Measurements from ENCODE around the gene U2AF2. TPM values are rescaled to one million over a fixed set of nuclear protein-coding genes. Genes with fewer than 3 reads are reported as not detected.

The U2AF2 gene
- total and polyA plus RNA-seq, 9 of the 15 experiments (the other 6 are each of a cell fraction or from before 2014, with no cell fraction given) = 3.0 to 331 (median 157) TPM

- H3K27ac ChIP-seq (ENCODE audit: extremely low read depth, low read depth, low read length) = no peak overlapping the region
- no peaks in the 10 kb centered on the region for H3K27me3 ChIP-seq (ENCODE audit: control insufficient read depth in 2 of 2, insufficient read depth in 2 of 2, low read length in 2 of 2)
- H3K9me1 ChIP-seq (ENCODE audit: control insufficient read depth, insufficient read depth, low read length) = peaks cover 3% of the 10 kb centered on the region
- TF ChIP-seq TRIM28 (IDR thresholded peaks at IDR 0.05) (no peak), POLR2G (IDR thresholded peaks at IDR 0.05; ENCODE audit: low read depth, low read length) (peak; percentile 54), HLTF (IDR thresholded peaks at IDR 0.05) (no peak), TFE3 (CRISPR knock-in tag; IDR thresholded peaks at IDR 0.05) (no peak), SRSF3 (IDR thresholded peaks at IDR 0.05; ENCODE audit: insufficient read depth, low read length) (no peak)
- TF ChIP-seq, protein P1, sequence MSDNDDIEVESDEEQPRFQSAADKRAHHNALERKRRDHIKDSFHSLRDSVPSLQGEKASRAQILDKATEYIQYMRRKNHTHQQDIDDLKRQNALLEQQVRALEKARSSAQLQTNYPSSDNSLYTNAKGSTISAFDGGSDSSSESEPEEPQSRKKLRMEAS (CRISPR knock-in tag; IDR thresholded peaks at IDR 0.05) = no peak
- no peaks in the 10 kb centered on the region for H3K9me3 ChIP-seq (replicated peaks; ENCODE audit: control insufficient read depth, insufficient read depth, low read depth, low read length)
- ChIA-PET POLR2A (interaction anchor here (1.0 to 2.0 kb wide), 2 partner anchors 16 to 33 kb away, joined by 3 to 11 read pairs; partner anchors contain the start of gene ZNF865), CTCF (ENCODE audit: low intra/inter-chr PET ratio) (no interaction called here)
- intact Hi-C loops (cut with micrococcal nuclease) (no loop called here), in situ Hi-C loops (cut with MboI) (loop anchor here (10.0 kb wide), 1 partner anchor 337 kb away; the partner anchor contains the start of genes BRSK1 and HSPBP1)
- DNase-seq (ENCODE audit: extremely low read depth in 1 of 4, low spot score in 3 of 4) = peak in 1 of 4 experiments; percentile 5
- FAIRE-seq = no peak
- H3K36me3 ChIP-seq (ENCODE audit: control insufficient read depth, insufficient read depth, low read length) = peaks cover 18% of the 10 kb centered on the region; the same call in 2 of the 3 replicates
- H2AFZ ChIP-seq (ENCODE audit: low read depth, low read length) = no peak overlapping the region
- no TSS peak for BruUV-seq (replicated peaks)
- no peak overlapping the region for H3K4me2 ChIP-seq (ENCODE audit: insufficient read depth, low read length)
- H3K9ac ChIP-seq (ENCODE audit: insufficient read depth in 1 of 2, low read depth in 2 of 2, low read length in 2 of 2) = no peak overlapping the region
- H3K4me3 ChIP-seq = no peak overlapping the region
- WGBS (ENCODE audit: insufficient coverage, low coverage, missing lambda C conversion rate) = 89% methylated on average over 5 of the region's 55 CpGs
- peaks cover 9 to 11% of the 10 kb centered on the region in 2 experiments; a peak in 4 of 5 replicates for H3K4me1 ChIP-seq (replicated peaks in 1 of 2; ENCODE audit: control insufficient read depth in 2 of 2, insufficient read depth in 2 of 2, low read length in 2 of 2)
- peaks cover 7% of the 10 kb centered on the region; the same call in 2 of the 3 replicates for H3K79me2 ChIP-seq (ENCODE audit: control insufficient read depth, insufficient read depth, low read length)
- no peak for ATAC-seq
- no peaks in the 10 kb centered on the region; the same call in 1 of the 2 replicates for H4K20me1 ChIP-seq (replicated peaks; ENCODE audit: control insufficient read depth, insufficient read depth, low read length)
These were observed 33.1 kb upstream of the U2AF2 start for GRCh38 chr19:55621673-55622231.

Data from K562 (cell line).